Body of pancreas (tissue), 4 donors: ENCODE measurements around the gene UGT1A6.

Experiments used
- POLR2A ChIP-seq, 3 donors: fragments of 450-650 bp; IDR thresholded peaks; one replicate each; pipeline ENCODE4 v1.6.1; 2016; ENCODE audit warnings: antibody characterized with exemption in 3 of 3, mild to moderate bottlenecking in 2 of 3
- TF ChIP-seq, protein P1 (sequence below), 7 experiments: fragments of 450-650 bp in 4 of 7; fragments of 200-600 bp in 3 of 7; sonication (generic) in 3 of 7; IDR thresholded peaks; one replicate each; pipeline ENCODE4 v1.5.1; 2016 to 2019; ENCODE audit warnings: antibody characterized with exemption in 7 of 7

DNA sequence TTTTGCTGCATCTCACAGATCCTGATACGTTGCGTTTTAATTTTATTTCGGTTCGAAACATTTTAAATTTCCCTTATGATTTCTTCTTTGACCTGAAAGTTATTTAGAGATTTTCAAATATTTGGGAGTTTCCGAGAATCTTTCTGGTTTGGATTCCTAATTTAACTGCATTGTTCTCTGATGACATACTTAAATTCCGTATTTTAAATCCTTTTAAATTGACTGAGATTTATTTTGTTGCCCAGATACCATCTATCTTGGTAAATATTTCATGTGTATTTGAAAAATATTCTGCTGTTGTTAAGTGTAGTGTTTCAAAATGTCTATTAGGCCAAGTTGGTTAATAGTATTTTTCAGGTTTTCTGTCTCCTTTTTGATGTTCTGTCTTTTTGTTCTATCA, 123.2 kb downstream of the UGT1A6 start:
- TF ChIP-seq, protein P1, sequence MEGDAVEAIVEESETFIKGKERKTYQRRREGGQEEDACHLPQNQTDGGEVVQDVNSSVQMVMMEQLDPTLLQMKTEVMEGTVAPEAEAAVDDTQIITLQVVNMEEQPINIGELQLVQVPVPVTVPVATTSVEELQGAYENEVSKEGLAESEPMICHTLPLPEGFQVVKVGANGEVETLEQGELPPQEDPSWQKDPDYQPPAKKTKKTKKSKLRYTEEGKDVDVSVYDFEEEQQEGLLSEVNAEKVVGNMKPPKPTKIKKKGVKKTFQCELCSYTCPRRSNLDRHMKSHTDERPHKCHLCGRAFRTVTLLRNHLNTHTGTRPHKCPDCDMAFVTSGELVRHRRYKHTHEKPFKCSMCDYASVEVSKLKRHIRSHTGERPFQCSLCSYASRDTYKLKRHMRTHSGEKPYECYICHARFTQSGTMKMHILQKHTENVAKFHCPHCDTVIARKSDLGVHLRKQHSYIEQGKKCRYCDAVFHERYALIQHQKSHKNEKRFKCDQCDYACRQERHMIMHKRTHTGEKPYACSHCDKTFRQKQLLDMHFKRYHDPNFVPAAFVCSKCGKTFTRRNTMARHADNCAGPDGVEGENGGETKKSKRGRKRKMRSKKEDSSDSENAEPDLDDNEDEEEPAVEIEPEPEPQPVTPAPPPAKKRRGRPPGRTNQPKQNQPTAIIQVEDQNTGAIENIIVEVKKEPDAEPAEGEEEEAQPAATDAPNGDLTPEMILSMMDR (IDR thresholded peaks at IDR 0.05): no peak
- no peak for TF ChIP-seq POLR2A (IDR thresholded peaks at IDR 0.05)
